ENCODE measurements around the gene TMEM63B. TPM values are rescaled to one million over a fixed set of nuclear protein-coding genes. Genes with fewer than 3 reads are reported as not detected.
A peak's percentile ranks its signal among the peaks of the same experiment; 100 is the strongest.
"Not testable (repeated sequence)": the region's sequence is repeated elsewhere in the genome, so short reads cannot be mapped to it uniquely, and the experiment has no call there.

TMEM63B gene
- total RNA-seq, 1 donor from 2014 or later: 44.5 TPM

DNA sequence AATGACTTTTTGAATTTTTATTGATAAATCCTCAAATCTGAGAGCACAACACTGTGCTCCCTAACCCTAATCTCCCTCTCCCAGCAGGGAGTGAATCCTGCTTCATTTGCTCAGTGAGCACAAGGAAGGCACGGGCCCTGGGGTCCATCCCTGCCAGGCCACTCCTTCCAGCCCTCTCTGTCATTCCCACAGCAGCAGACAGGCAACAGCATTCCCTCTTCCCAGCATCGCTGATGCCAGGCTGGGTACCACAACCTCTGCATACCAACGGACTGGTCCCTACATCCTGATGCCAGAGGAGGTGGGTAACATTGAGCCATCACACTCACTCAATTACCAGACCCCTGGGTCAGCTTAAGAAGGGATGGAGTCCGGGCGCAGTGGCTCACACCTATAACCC, 34.3 kb upstream of the TMEM63B start:
- ATAC-seq: no peak
- intact Hi-C loops (cut with DNase I): no loop called here

DNA sequence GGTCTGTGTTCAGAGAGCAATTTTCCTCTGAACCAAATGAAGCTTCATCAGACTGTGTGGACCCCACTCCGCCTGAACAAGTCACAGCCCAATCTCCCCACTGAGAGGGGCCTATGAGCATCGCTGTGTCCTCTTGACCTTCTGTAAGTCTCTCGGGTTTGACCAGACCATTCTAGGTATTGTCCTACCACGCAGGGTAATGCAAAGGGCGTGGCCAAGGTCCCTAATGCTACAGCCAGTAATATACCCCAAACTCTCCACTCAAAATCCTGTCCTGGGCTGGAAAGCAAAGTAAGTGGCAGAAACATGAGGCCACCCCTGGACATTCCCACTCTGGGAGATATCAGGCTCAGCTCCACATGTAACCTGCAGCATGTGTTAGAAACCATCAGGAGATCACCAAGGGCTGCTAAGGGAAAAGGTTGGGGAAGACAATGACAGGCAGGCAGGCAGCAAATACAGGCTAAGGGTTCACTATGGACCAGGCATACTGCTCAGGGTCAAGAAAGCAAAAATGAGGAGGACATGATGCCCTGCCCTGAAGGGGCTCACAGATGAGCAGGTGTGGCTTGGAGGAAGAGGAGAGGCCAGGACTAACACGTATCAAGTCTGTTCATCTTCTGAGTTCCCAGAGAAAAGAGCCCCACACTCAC, 33.5 kb upstream of the TMEM63B start:
- intact Hi-C loops (cut with DNase I): no loop called here
- DNase-seq (ENCODE audit: missing footprints): no peak
- no peak for ATAC-seq

More for the DNA sequence above, 34.3 kb upstream of the TMEM63B start:
- DNase-seq (ENCODE audit: missing footprints): no peak

DNA sequence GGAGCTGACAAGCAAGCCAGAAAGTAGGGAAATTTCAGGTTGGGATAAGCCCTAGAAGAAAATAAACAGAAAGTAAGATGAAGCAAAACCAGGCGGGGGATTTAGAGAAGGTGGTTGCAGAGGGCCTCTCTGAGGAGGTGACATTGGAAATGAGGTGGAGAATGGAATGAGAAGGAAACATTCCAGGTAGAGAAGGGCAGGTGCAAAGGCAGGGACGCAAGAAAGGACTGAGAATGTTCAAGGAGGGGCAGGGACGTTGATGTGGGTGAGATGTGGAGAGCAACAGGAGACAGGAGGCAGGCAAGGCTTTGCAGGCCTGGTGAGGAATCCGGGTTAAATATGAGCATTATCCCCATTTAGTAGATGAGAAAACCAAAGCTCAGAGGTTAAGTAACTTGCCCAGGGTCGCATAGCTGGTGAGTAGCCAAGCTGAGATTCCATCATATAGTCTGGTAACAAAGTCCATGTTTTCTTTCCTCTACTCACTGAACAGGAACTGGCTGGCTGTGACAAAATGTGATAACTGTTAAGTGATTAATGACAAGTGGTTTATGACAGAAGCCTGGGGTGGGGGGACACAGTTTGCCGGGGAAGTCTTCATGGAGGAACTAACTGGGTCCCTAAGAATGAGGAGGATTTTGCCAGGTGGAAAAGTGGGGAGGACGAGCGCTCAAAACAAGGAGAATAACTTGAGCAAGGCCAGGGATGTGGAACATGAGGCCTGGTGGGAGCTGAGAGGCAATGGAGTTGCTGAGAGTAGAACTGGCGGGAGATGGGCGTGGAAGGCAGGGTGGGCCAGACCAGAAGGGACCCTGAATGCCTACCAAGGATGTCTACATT, 32.7 kb upstream of the TMEM63B start:
- ATAC-seq (no peak), DNase-seq (ENCODE audit: missing footprints) (no peak)
- intact Hi-C loops (cut with DNase I): loop anchor here (5.0 kb wide), 1 partner anchor 38 kb away; no protein-coding TSS in a partner anchor

DNA sequence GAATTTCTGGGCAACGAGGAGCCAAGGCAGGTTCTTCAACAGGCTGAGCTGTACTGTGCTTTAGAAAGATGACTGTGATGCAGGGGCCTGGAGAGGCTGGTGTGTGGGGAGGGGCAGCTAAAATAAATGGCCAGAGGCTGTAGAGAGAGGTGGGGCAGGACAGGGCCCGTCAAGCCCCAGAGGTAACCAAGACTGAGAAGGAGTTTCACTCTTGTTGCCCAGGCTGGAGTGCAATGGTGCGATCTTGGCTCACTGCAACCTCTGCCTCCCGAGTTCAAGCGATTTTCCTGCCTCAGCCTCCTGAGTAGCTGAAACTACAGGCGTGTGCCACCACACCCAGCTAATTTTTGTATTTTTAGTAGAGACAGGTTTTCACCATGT, 32.1 kb upstream of the TMEM63B start:
- ATAC-seq; DNase-seq (ENCODE audit: missing footprints): not testable (repeated sequence)
- intact Hi-C loops (cut with DNase I): loop anchor here (5.0 kb wide), 1 partner anchor 37 kb away; no protein-coding TSS in a partner anchor

- ATAC-seq: peak; percentile 64
These were observed 30.7 kb upstream of the TMEM63B start for GRCh38 chr6:44096612-44097011.

GRCh38 chr6:44097782-44098317, 29.5 kb upstream of the TMEM63B start:
- intact Hi-C loops (cut with DNase I): loop anchor here (2.0 to 5.0 kb wide), 2 partner anchors 34 to 241 kb away; no protein-coding TSS in a partner anchor
- DNase-seq (ENCODE audit: missing footprints): no peak

More at GRCh38 chr6:44096612-44097011, 30.7 kb upstream of the TMEM63B start:
- intact Hi-C loops (cut with DNase I): loop anchor here (1.0 to 5.0 kb wide), 3 partner anchors 36 to 242 kb away; no protein-coding TSS in a partner anchor
- DNase-seq (ENCODE audit: missing footprints): peak; percentile 85

DNA sequence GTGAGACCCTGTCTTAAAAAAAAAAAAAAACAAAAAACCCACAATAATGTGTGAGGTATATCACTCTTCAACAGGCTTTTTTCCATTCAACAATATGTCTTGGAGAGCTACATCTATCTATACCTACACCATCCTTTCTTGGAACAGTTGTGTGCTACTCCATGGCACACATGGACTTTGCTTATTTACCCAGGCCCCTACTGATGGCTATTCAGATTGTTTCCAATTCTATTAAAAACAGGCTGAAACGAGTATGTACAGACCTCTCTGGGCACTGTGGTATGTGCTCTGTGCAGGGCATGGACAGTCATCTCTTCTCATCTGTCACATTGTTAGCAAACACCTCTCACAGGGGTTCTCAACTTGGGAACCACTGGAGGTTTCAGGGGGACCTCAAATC, 28.2 kb upstream of the TMEM63B start:
- ATAC-seq (no peak), DNase-seq (ENCODE audit: missing footprints) (no peak)
- intact Hi-C loops (cut with DNase I): loop anchor here (5.0 kb wide), 1 partner anchor 33 kb away; no protein-coding TSS in a partner anchor

More at GRCh38 chr6:44097782-44098317, 29.5 kb upstream of the TMEM63B start:
- ATAC-seq: no peak

GRCh38 chr6:44100088-44100550, 27.2 kb upstream of the TMEM63B start:
- ATAC-seq (peak; percentile 56), DNase-seq (ENCODE audit: missing footprints) (no peak)
- intact Hi-C loops (cut with DNase I): loop anchor here (5.0 kb wide), 1 partner anchor 147 kb away; the partner anchor contains the start of gene HSP90AB1

DNA sequence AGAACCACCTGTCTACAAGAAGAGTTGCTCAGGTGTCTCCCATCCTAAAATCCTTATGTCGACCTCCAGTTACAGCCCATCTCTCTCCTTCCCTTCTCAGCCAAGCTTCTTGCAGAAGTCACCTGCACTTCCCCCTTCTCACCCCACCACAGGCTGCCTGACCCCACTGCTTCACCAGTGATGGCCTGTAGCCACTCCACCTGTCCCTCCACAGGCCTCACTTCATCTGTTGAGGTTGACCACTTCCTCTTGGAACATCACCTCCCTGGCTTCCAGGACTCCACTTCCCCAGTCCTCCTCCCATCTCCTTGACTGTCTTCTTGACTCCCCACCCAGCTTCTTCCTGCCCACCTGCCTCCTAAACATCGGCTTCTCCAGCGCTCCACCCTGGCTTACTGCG, 25.5 kb upstream of the TMEM63B start:
- DNase-seq (ENCODE audit: missing footprints) (no peak), ATAC-seq (no peak)
- intact Hi-C loops (cut with DNase I): loop anchor here (5.0 kb wide), 1 partner anchor 145 kb away; the partner anchor contains the start of gene HSP90AB1

DNA sequence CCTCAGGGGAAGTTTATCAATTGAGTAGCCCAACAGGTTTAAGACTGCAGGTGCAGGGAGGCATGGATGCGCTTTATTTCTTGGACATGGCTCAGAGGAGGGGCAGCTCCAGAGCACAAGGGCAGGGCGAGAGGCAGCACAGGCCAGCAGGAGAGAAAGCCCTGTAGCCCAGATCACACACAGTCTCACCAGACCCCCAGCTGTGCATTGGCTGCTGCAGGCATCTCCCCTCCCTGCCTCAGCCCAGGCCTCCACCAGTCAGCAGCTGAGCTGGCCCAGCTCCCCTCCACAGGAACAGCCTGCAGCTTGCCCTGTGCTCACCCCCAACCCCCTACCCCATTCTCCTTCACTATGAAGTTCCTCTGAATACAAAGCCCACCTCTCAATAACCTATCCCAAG, 24.8 kb upstream of the TMEM63B start:
- no peak for ATAC-seq
- no peak for DNase-seq (ENCODE audit: missing footprints)

DNA sequence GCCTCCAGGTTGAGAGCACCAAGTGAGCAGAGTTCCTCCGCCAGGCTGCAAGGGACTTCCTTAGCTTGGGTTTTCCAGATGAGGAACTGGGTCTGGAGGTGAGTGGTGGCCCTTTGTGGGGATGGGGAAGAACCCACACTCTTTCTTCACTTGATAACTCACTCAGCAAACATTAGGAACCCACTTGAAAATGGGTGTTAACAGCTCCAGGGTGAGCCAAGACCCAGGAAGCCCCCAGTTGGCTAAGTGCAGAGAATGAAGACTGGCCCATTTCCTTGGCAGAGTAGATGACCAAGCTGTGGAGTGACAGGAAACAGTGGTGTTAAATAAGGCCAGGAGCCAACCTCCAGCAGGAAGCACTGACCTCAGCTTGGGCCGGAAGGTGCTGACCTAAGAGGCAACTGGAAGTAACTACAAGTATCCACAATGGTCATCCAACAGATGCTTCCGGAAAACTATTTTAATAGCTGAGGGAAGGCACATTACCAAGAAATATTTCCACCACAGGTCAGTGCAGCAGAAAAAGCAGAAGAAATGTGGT, 22.8 kb upstream of the TMEM63B start:
- no peak for DNase-seq (ENCODE audit: missing footprints)
- intact Hi-C loops (cut with DNase I): loop anchor here (5.0 kb wide), 1 partner anchor 143 kb away; the partner anchor contains the start of gene HSP90AB1
- ATAC-seq: peak; percentile 54

More for the DNA sequence above, 24.8 kb upstream of the TMEM63B start:
- intact Hi-C loops (cut with DNase I): loop anchor here (5.0 kb wide), 1 partner anchor 145 kb away; the partner anchor contains the start of gene HSP90AB1

- intact Hi-C loops (cut with DNase I): no loop called here
- ATAC-seq (no peak), DNase-seq (ENCODE audit: missing footprints) (no peak)
These were observed 22.2 kb upstream of the TMEM63B start for GRCh38 chr6:44105146-44105545.

DNA sequence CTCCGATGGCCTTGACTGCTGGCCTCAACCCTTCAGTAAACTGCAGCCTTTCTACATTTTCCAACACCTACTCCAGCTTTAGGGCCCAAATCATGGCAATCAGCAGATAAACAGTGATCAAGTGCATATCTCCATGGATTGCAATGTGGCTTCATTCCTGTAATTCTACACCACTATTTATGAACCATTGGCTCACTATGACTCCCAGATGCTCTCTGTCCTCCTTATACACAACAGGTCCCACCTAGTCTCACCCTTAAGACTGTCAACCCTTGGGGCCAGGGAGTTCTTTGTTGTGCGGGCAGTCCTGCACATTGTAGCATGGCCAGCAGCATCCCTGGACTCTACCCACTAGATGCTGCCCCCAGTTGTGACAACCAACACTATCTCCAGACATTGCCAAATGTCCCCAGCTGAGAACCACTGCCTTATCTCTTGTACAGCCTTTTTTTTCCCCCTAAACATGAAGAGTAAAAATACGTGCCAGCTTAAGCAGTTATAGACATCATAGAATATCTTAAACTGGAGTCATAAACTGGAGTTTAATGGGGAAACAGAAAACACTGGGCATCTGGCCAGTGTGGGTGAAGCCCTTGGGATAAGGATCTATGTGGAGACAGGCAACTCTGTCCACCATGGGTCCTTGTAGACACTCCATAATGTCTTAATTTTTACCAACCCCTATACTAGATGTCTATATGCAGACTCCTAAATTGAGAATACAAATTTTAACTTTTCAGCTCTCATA, 21.2 kb upstream of the TMEM63B start:
- DNase-seq (ENCODE audit: missing footprints) (no peak), ATAC-seq (no peak)
- intact Hi-C loops (cut with DNase I): no loop called here

GRCh38 chr6:44107017-44107416, 20.3 kb upstream of the TMEM63B start:
- DNase-seq (ENCODE audit: missing footprints) (no peak), ATAC-seq (no peak)
- intact Hi-C loops (cut with DNase I): no loop called here

GRCh38 chr6:44108471-44108870, 18.9 kb upstream of the TMEM63B start:
- intact Hi-C loops (cut with DNase I): no loop called here
- DNase-seq (ENCODE audit: missing footprints) (no peak), ATAC-seq (no peak)

DNA sequence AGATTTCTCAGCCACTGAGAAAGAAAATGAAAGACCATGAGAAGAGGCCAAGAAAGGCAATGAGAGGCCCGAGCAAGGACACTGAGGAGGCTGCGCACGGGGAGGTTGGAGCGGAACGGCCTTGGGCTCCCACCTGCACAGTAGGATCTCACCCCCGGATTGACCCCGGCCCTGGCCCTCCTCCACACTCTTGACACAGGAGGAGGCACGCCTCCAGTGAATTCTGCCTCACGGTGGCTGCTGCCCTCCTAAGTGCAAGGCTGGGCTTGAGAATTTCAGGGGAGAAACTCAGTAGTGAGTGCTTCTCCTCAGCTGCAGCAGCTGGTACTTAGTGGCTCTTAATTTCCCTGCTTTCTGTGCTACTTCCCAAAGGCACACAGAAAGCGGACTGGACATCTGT, 18.1 kb upstream of the TMEM63B start:
- intact Hi-C loops (cut with DNase I): no loop called here
- DNase-seq (ENCODE audit: missing footprints) (no peak), ATAC-seq (no peak)

DNA sequence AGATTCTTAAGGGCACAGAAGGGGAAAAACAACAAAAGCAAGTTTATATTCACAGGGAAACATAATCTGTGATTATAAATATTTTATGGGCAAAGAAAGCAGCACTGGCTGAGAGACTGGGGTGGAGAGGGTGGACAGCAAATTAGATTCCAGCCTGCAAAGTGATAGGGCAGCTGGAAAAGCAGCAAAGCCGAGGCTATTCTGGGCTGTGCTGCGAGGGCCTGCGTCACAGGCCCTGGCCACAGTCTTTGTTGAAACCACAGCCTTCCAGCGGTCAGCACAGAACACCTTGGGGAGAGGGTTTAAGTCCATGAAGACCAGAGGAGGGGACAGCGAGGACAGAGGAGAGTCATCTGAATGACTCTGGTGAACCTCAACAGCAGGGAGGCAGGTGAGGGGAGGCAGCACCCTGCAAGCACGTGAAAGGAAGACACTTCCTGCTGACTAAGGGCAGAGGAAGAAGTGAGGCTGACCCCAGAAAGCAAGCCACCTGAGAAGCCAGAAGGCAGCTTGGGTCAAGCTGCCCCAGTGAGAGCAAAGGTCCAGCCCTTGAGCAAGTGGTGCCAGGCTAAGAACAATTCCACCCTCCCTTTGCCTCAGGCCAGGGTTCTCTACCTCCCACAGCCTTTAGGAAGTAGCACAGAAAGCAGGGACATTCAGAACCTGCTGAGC, 17.2 kb upstream of the TMEM63B start:
- ATAC-seq: peak; percentile 84
- no peak for DNase-seq (ENCODE audit: missing footprints)
- intact Hi-C loops (cut with DNase I): no loop called here

GRCh38 chr6:44110966-44111365, 16.4 kb upstream of the TMEM63B start:
- DNase-seq (ENCODE audit: missing footprints) (no peak), ATAC-seq (no peak)
- intact Hi-C loops (cut with DNase I): no loop called here
